ENCODE results near the gene ZNHIT3.

- TF ChIP-seq, protein P1, sequence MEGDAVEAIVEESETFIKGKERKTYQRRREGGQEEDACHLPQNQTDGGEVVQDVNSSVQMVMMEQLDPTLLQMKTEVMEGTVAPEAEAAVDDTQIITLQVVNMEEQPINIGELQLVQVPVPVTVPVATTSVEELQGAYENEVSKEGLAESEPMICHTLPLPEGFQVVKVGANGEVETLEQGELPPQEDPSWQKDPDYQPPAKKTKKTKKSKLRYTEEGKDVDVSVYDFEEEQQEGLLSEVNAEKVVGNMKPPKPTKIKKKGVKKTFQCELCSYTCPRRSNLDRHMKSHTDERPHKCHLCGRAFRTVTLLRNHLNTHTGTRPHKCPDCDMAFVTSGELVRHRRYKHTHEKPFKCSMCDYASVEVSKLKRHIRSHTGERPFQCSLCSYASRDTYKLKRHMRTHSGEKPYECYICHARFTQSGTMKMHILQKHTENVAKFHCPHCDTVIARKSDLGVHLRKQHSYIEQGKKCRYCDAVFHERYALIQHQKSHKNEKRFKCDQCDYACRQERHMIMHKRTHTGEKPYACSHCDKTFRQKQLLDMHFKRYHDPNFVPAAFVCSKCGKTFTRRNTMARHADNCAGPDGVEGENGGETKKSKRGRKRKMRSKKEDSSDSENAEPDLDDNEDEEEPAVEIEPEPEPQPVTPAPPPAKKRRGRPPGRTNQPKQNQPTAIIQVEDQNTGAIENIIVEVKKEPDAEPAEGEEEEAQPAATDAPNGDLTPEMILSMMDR (IDR thresholded peaks at IDR 0.05), result no peak
- TF ChIP-seq EZH2phosphoT487 (IDR thresholded peaks at IDR 0.05), result no peak
- no peak for TF ChIP-seq EZH2 (IDR thresholded peaks at IDR 0.05)
Observed at GRCh38 chr17:36503456-36504155, 17.1 kb downstream of the ZNHIT3 start.

All from neural progenitor cell (in vitro differentiated cells).